Gastrocnemius medialis (tissue), 4 donors: ENCODE results near the gene ANKS1B. TPM values are rescaled to one million over a fixed set of nuclear protein-coding genes. Genes with fewer than 3 reads are reported as not detected.

Experiments used
- ATAC-seq, 2 donors: fragments of 150-250 bp; one replicate each; pipeline ENCODE4 v1.9.1; 2016
- DNase-seq, 2 donors: peaks; one replicate each; pipeline ENCODE4 v3.0.0-alpha.2; 2019
- H3K27ac ChIP-seq, 4 donors: fragments of 200-600 bp; sonication (generic); 1 replicate in 1 of 4; 2 replicates in 3 of 4; pipeline ENCODE4 v1.5.1; 2016 to 2018; ENCODE audit warnings: mild to moderate bottlenecking in 2 of 4, moderate library complexity in 1 of 4
- H3K27me3 ChIP-seq, 3 donors: fragments of 200-600 bp; sonication (generic) in 2 of 3; 1 replicate in 1 of 3; 2 replicates in 2 of 3; pipeline versions ENCODE4 v1.5.1 to v1.6.0; 2016 to 2019; ENCODE audit warnings: mild to moderate bottlenecking in 1 of 3, moderate library complexity in 1 of 3
- H3K36me3 ChIP-seq, 2 donors: fragments of 200-600 bp; sonication (generic) in 1 of 2; one replicate each; pipeline ENCODE4 v1.5.1; 2017 to 2018
- H3K4me1 ChIP-seq, 2 donors: fragments of 200-600 bp; sonication (generic) in 1 of 2; one replicate each; pipeline ENCODE4 v1.5.1; 2016 to 2017; ENCODE audit warnings: mild to moderate bottlenecking in 2 of 2
- H3K4me3 ChIP-seq, 4 donors: fragments of 200-600 bp; sonication (generic) in 3 of 4; 1 replicate in 1 of 4; 2 replicates in 3 of 4; pipeline ENCODE4 v1.5.1; 2016 to 2019; ENCODE audit warnings: mild to moderate bottlenecking in 2 of 4
- H3K9me3 ChIP-seq, 3 donors: fragments of 200-600 bp; sonication (generic) in 2 of 3; 1 replicate in 1 of 3; 2 replicates in 2 of 3; pipeline ENCODE4 v1.5.1; 2016 to 2019
- CTCF ChIP-seq, 5 experiments: fragments of 450-650 bp in 3 of 5; fragments of 200-600 bp in 2 of 5; sonication (generic) in 2 of 5; IDR thresholded peaks in 4 of 5; conservative IDR thresholded peaks in 1 of 5; 1 replicate in 4 of 5; 2 replicates in 1 of 5; pipeline ENCODE4 v1.5.1; 2016 to 2019; ENCODE audit warnings: antibody characterized with exemption in 5 of 5, mild to moderate bottlenecking in 3 of 5, moderate library complexity in 3 of 5
- POLR2A ChIP-seq, 2 donors: fragments of 450-650 bp; IDR thresholded peaks; one replicate each; pipeline ENCODE4 v1.6.1; 2017; ENCODE audit warnings: antibody characterized with exemption in 2 of 2, mild to moderate bottlenecking in 2 of 2, moderate library complexity in 2 of 2
- in situ Hi-C, 4 donors: fragments of 200-750 bp; cut with MboI; loops; one replicate each; pipeline versions ENCODE4 v1.15.0 to v1.8.0; 2017; ENCODE audit warnings: low sequenced_read_pairs in 4 of 4
- intact Hi-C: fragments of 100-400 bp; cut with DNase I; formaldehyde crosslinking; loops from one replicate; pipeline ENCODE4 v1.15.1; 2023; ENCODE audit warnings: low total_unique reads
- total RNA-seq, 4 donors: library from RNA; depleted of rRNA; stranded (reverse); fragments of >200 nt; gene quantifications; one replicate each; pipeline versions ENCODE4 v1.1.0 to v1.2.3, GENCODE V29; 2016

The ANKS1B gene
- total RNA-seq, 4 donors from 2014 or later, result 3.9 to 14.5 (median 5.7) TPM

GRCh38 chr12:99959549-99960170 is 25.1 kb downstream of the ANKS1B start:
- in situ Hi-C loops, result no loop called here
- no peak for TF ChIP-seq POLR2A (IDR thresholded peaks at IDR 0.05)
- no peak for TF ChIP-seq CTCF (IDR thresholded peaks at IDR 0.05 in 4 of 5, conservative IDR thresholded peaks at IDR 0.05 in 1 of 5)
- H3K4me3 ChIP-seq, result peak overlapping the region in 1 of 4 donors; percentile 32
- no peak for DNase-seq
- ATAC-seq, result peak; percentile 28 to 68
- no peaks in the 10 kb centered on the region for H3K36me3 ChIP-seq
- peaks cover 15 to 27% of the 10 kb centered on the region in 2 donors for H3K4me1 ChIP-seq
- H3K27me3 ChIP-seq, result no peaks in the 10 kb centered on the region
- no peaks in the 10 kb centered on the region for H3K9me3 ChIP-seq
- intact Hi-C loops, result loop anchor here (2.0 kb wide), 1 partner anchor 25 kb away; the partner anchor contains the start of gene ANKS1B
- H3K27ac ChIP-seq, result peak overlapping the region in 3 of 4 donors; percentile 36 to 66 (median 56)

DNA sequence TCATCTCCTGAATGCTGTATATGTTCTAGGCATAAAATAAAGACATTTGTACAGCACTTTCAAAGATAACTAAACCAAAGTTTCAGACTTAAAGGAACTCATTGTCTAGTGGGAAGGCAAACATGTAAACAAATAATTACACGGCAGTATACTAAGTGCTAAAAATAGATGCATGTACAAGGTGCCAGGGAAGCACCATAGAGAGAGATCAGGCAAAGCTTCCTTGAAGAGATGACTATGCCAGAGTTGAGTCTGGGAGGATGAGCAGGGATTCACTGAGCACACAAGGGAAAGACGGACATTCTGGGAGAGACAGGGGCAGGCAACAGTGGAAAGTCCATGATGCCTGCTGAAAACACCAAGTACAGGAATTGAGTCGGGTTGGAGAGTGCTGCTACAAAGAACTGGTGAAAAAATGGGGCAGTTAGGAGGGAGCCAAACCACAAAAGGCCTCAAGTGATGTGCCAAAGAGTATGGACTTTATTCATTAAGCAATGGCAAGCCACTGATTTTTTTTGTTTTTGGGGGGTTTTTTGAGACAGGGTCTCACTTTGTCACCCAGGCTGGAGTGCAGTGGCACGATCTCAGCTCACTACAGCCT is 26.8 kb downstream of the ANKS1B start:
- Histone ChIP-seq H3K27ac (peak overlapping the region in 1 of 4 donors; percentile 30), H3K9me3 (no peaks in the 10 kb centered on the region), H3K27me3 (no peaks in the 10 kb centered on the region), H3K4me1 (peaks cover 15 to 29% of the 10 kb centered on the region in 2 donors), H3K36me3 (no peaks in the 10 kb centered on the region), H3K4me3 (no peak overlapping the region)
- in situ Hi-C loops, result no loop called here
- ATAC-seq, result peak; percentile 38 to 40
- no peak for DNase-seq
- intact Hi-C loops, result no loop called here
- TF ChIP-seq CTCF (IDR thresholded peaks at IDR 0.05 in 4 of 5, conservative IDR thresholded peaks at IDR 0.05 in 1 of 5) (no peak), POLR2A (IDR thresholded peaks at IDR 0.05) (no peak)

DNA sequence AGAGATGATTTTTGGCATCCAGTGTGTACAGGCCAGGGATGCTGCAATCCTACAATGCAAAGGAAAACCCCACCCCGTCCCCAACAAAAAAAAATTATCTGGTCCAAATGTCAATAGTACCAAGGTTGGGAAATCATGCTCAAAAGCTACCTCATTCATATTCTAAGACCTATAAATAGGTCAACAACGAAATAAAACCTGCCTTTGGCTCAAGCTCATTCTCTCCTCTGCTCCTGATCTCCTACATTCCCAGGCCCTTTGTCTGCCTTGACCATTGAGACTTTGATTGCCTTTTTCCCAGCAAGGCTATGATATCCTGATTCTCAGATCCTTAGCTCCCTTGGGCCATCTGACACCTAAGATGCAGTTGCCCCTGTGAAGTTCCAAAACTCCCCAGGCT is 30.0 kb downstream of the ANKS1B start:
- Histone ChIP-seq H3K27me3 (no peaks in the 10 kb centered on the region), H3K4me3 (no peak overlapping the region), H3K36me3 (no peaks in the 10 kb centered on the region), H3K27ac (no peak overlapping the region), H3K9me3 (no peaks in the 10 kb centered on the region), H3K4me1 (peaks cover 11 to 15% of the 10 kb centered on the region in 2 donors)
- ATAC-seq (peak; percentile 45 to 51), DNase-seq (no peak)
- intact Hi-C loops, result no loop called here
- in situ Hi-C loops, result no loop called here
- TF ChIP-seq CTCF (IDR thresholded peaks at IDR 0.05 in 4 of 5, conservative IDR thresholded peaks at IDR 0.05 in 1 of 5) (no peak), POLR2A (IDR thresholded peaks at IDR 0.05) (no peak)

DNA sequence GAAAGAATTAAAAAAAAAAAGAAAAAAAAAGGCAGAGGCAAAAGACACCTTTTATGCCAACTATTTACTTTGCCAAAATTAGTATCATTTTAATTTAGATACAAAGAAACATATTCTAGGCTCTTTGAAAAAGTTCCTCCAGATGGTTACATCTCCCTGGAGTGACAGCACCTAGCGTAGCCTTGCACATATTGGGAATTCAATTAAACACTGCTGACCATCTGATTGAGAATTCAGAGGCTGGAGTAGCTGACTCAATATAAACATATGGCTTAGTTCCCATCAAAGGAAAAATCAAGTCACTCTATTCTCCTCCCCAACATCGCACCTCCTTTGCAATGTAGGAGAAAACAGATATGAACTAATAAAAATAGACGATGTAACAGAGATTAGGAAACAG is 36.4 kb downstream of the ANKS1B start:
- no peaks in the 10 kb centered on the region for H3K27me3 ChIP-seq
- no peaks in the 10 kb centered on the region for H3K9me3 ChIP-seq
- intact Hi-C loops (no loop called here), in situ Hi-C loops (no loop called here)
- TF ChIP-seq CTCF (IDR thresholded peaks at IDR 0.05 in 4 of 5, conservative IDR thresholded peaks at IDR 0.05 in 1 of 5) (no peak), POLR2A (IDR thresholded peaks at IDR 0.05) (no peak)
- H3K36me3 ChIP-seq, result no peaks in the 10 kb centered on the region
- ATAC-seq (no peak), DNase-seq (no peak)
- no peak overlapping the region for H3K4me3 ChIP-seq
- H3K4me1 ChIP-seq, result no peaks in the 10 kb centered on the region
- no peak overlapping the region for H3K27ac ChIP-seq
